ENCODE data around the gene MYD88. TPM values are rescaled to one million over a fixed set of nuclear protein-coding genes. Genes with fewer than 3 reads are reported as not detected.

MYD88 gene
- total RNA-seq, result 18.8 and 33.0 TPM in 2 replicates

GRCh38 chr3:38138349-38139190 is at the start of gene MYD88:
MYD88 (plus strand) TSS chr3:38138661; CDS start chr3:38138701, 40 bp downstream.

GRCh38 chr3:38136777-38137614 is 1.5 kb upstream of the MYD88 start, which contains the start of gene ACAA1:
ACAA1 (minus strand) TSS chr3:38137127; CDS start chr3:38137035, 92 bp downstream.

GRCh38 chr3:38164952-38165721 is 26.7 kb downstream of the MYD88 start, which contains the start of gene OXSR1:
OXSR1 (plus strand) TSS chr3:38165537; CDS start chr3:38165877, 340 bp downstream.

Other genes starting within 250 kb of the MYD88 start
- gene VILL, start 147.9 kb upstream of the MYD88 start, total RNA-seq, result 28.0 and 45.5 TPM in 2 replicates
- gene PLCD1, start 109.0 kb upstream of the MYD88 start, total RNA-seq, result 41.4 and 41.6 TPM in 2 replicates
- under 0.01 and 0.21 TPM in 2 replicates for gene DLEC1, start 99.5 kb upstream of the MYD88 start, total RNA-seq
- 46.9 and 54.7 TPM in 2 replicates for gene ACAA1, start 1.5 kb upstream of the MYD88 start, total RNA-seq
- gene OXSR1, start 26.9 kb downstream of the MYD88 start, total RNA-seq, result 66.7 and 167 TPM in 2 replicates
- 0.34 and 0.43 TPM in 2 replicates for gene SLC22A13, start 127.2 kb downstream of the MYD88 start, total RNA-seq
- gene SLC22A14, start 143.6 kb downstream of the MYD88 start, total RNA-seq, result 0.34 and 0.57 TPM in 2 replicates
- 2.1 and 4.6 TPM in 2 replicates for gene XYLB, start 208.1 kb downstream of the MYD88 start, total RNA-seq

Data from nasal cavity respiratory epithelium epithelial cell of viscerocranial mucosa (primary cell).